Stimulated activated CD4-positive, alpha-beta T cell treated with anti-CD3 and anti-CD28 coated beads, Interleukin-2, amount 100 ng/mL, for 24 hours (primary cell): ENCODE data around the gene SERPINF2.
"Not testable (repeated sequence)": the region's sequence is repeated elsewhere in the genome, so short reads cannot be mapped to it uniquely, and the experiment has no call there.

Experiments used
- DNase-seq, 2 donors: peaks; one replicate each; pipeline ENCODE4 v3.0.0-alpha.2; 2020

SERPINF2 gene

GRCh38 chr17:1764705-1765104 is 22.0 kb downstream of the SERPINF2 start:
- not testable (repeated sequence) for DNase-seq

DNA sequence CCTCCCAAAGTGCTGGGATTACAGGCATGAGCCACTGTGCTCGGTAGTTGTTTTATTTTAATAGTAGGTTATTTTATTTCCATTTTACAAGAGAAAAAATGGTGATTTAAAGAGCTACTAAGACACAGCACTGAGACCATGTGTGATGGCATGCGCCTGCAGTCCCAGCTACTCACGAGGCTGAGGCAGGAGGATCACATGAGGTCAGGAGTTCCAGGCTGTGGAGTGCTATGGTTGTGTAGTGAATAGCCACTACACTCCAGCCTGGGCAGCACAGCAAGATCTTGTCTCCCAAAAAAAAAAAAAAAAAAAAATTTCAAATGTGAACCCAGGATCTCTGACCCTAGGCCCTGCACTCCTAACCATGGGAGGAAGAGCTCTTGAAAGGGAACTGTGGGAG is 22.9 kb downstream of the SERPINF2 start:
- no peak for DNase-seq

DNA sequence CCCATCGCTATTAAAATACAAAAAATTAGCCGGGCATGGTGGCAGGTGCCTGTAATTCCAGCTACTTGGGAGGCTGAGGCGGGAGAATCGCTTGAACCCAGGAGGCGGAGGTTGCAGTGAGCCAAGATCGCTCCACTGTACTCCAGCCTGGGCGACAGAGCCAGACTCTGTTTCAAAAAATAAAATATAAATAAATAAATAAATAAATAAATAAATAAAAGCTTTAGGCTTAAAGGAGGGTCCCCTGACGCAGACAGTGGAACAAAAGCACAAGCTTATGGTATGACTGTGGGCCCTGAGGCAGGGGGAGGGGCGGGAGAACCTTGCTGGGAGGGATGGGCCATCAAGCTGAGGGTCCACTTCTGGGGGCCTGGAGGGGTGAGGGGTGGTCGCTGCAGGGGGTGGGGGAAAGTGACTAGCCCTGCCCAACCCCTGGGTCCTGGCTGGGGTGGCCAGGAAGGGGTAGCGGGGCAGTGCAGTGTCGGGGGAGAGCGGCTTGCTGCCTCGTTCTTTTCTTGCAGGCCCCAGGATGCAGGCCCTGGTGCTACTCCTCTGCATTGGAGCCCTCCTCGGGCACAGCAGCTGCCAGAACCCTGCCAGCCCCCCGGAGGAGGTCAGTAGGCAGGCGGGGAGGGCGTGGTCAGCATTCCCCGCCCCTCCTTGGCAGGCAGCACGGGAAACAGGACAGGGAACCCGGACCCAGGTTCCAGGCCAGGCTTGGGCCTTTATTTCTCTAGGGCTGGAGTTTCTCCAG is 23.9 kb downstream of the SERPINF2 start:
- DNase-seq = no peak

- no peak for DNase-seq
Observed at GRCh38 chr17:1767358-1767757, 24.7 kb downstream of the SERPINF2 start.

GRCh38 chr17:1769822-1770477 is 27.3 kb downstream of the SERPINF2 start:
- DNase-seq = peak in 1 of 2 donors; percentile 10

DNA sequence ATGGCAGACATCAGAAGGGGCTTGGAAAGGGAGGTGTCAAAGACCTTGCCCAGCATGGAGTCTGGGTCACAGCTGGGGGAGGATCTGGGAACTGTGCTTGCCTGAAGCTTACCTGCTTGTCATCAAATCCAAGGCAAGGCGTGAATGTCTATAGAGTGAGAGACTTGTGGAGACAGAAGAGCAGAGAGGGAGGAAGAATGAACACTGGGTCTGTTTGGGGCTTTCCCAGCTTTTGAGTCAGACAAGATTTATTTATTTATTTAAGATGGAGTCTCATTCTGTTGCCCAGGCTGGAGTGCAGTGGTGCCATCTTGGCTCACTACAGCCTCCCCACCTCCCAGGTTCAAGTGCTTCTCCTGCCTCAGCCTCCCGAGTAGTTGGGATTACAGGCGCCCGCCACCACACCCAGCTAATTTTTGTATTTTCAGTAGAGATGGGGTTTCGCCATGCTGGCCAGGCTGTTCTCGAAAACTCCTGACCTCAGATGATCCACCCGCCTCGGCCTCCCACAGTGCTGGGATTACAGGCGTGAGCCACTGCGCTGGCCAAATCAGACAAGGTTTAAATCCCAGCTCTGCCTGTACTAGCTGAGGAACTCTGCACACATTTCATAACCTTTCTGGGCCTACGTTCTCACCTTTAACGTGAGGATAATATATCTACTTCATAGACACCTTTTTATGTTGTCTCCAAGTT is 30.5 kb downstream of the SERPINF2 start:
- DNase-seq = not testable (repeated sequence)

DNA sequence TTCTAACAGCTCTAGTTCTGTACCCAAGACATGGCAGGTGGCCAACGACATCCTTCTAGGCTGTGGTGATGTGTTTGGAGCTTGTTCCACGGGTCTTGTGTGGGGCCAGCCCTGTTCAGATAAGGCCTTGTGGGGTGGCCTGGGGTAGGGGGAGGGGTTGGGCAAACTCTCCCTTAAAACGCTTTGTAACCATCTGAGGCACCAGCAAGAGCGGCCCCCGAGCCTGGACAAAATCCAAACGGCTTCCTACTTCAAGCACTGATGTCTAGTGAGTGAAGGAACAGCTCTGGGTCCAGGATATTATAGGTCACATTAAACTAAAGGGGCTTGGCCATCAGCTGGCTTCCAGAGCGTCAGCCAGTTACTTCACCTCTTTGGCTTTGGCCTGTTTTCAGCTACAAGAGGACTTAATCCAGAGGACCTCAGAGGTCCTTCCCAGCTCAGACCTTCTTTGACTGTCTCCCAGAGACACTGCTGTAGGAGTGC is 31.1 kb downstream of the SERPINF2 start:
- no peak for DNase-seq

DNA sequence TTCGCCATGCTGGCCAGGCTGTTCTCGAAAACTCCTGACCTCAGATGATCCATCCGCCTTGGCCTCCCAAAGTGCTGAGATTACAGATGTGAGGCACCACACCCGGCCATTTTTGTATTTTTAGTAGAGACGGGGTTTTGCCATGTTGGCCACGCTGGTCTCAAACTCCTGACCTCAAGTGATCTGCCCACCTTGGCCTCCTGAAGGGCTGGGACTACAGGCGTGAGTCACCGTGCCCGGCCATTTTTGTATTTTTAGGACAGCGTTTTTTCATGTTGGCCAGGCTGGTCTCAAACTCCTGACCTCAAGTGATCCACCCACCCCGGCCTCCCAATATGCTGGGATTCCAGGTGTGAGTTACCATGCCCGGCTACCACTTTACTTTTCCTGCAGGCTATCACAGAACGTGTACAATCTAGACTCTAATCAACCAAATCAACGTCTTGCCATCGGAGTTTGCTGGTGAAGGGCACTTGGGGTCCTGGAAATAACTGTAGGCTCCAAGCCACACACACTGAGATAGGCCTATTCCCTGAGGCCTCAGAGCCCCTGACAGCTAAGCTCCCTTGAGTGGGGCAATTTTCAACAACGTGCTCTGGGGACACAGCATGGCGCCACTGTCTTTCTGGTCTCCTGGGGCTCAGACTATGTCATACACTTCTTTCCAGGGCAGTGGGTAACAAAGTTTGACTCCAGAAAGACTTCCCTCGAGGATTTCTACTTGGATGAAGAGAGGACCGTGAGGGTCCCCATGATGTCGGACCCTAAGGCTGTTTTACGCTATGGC is 31.9 kb downstream of the SERPINF2 start:
- no peak for DNase-seq

GRCh38 chr17:1776328-1776727 is 33.7 kb downstream of the SERPINF2 start:
- DNase-seq = no peak

DNA sequence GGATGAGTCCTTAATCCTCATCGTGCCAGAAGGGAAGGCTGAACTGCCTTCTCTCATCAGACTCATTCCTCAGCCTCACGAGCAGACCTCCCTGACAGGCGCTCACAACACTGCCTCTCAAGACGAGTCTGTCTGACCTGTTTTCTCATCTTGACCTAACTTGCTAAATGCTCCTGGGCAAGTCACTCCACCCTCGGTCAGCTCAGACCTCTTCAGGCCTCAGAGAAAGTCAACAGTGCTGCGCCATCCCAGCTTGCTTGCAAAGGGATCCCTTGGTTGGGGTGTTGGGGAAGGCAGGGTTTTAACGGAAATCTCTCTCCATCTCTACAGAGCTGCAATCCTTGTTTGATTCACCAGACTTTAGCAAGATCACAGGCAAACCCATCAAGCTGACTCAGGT is 34.2 kb downstream of the SERPINF2 start:
- DNase-seq = no peak

DNA sequence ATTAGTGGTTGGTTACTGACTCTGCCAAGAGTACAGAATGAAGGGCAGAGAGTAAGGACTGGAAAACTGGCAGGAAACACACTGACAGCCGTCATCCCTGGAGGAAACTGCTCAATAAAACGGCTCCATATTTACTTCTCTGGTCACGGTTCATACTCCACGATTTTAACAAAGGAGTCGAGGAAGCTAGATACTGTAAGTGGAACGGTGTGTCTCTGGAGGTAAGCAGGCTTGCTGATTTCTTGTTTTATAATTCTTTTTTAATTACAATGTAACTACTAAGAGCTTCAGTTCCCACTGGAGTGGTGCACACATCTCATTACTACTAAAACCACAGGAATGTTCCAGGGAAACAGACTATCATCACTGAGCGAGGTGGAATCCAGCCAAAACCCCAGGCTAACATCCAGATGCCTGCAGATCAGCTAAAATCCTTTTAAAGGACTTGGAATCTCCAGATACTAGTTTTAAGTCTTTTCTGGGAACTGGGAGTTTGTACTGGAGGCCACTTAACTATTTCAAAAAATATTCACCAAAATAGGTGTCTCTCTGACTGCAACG is 37.0 kb downstream of the SERPINF2 start:
- DNase-seq = no peak

DNA sequence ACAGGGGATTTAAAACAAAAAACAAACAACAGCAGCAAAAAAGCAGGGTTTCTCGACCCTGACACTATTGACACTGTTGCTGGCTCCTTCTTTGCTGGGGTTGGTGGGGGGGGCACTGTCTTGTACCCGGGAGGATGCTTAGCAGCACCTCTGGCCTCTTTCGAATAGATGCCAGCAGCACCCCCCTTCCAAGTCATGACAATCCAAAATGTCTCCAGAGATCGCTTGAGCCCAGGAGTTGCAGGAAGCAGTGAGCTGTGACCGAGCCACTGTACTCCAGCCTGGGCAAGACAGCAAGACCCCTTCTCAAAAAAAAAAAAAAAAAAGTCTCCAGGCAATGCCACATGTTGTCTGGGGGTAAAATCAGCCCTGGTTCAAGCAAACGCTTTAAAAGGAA is 39.5 kb downstream of the SERPINF2 start:
- DNase-seq = no peak

- DNase-seq = no peak
Observed at GRCh38 chr17:1783271-1783670, 40.6 kb downstream of the SERPINF2 start.

DNA sequence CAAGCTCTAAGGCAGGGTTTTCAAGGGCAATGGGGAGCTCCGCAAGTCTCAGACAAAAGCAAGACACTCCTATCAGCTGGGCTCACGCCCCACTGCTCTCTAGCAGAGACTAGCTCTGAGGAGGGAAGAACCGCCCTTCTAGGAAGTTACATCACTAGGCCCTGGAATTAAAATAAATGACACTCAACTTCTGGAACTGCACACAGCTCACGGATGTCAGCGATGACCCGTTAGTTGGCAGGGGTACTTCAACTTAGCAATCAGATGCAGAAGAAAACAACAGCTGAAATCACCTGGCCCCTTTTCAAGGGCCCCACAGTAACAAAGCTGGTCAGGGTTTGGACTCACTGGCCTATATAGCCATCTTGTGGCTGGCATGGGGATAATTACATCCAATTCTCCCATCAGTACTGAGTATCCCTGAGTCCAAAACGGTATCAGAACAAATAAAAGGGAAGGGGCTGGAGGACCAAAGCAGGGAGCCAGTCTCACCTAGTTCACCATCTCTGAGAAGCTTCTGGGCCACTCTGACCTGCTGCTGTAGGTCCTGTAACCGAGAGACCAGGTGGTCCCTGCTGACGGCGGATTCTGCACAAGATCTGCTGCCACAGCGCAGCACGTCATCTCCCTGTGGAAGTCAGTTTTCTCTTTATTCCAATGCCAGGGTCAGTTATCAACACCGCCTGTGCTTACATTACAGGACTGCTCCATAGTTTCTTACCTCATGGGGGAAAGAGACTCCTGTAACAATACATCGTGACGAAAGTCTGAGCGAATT is 41.4 kb downstream of the SERPINF2 start:
- no peak for DNase-seq

- no peak for DNase-seq
Observed at GRCh38 chr17:1785930-1786329, 43.3 kb downstream of the SERPINF2 start.

DNA sequence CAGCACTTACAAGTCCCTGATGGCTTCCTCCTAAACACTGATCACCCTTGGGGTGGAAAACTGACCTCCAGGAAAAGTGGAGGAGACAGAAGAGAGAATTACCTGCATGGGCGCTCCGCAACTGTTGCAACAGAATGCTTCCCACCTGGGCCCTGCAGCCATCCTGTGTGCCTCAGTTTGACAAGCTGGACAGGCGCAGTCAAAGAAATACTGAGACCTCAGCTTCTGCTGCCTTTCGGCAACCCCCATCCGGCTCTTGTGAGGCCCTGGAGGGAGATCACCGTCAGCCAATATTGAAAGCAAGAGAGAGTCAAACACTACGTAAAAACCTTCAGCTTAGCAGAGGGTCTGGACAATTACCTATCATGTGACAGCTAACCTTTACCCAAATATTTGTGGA is 44.0 kb downstream of the SERPINF2 start:
- no peak for DNase-seq

- no peak for DNase-seq
Observed at GRCh38 chr17:1787301-1787902, 44.7 kb downstream of the SERPINF2 start.

DNA sequence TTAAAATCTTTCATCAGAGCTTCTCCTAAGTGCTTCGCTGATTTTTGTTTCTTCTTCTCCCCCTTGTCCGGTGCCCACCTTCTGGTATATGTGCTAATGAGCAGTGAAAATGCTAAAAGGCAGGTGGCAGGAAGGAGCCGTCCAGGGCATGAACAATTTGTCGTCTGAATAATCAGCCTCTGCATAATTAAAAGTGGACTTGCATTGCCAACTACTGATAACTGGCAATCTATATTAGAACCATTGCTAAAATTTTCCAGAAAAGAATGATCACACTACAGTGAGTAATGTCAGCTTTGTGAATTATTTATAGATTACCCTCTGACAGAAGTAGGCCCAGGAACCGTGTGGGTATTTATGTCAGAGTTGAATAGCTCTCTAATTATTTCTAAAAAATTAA is 47.3 kb downstream of the SERPINF2 start:
- no peak for DNase-seq

GRCh38 chr17:1792495-1793446 is 50.1 kb downstream of the SERPINF2 start:
- DNase-seq = no peak

GRCh38 chr17:1793447-1793806 is 50.8 kb downstream of the SERPINF2 start:
- no peak for DNase-seq
